ENCODE results near the gene TRAK2. TPM values are rescaled to one million over a fixed set of nuclear protein-coding genes. Genes with fewer than 3 reads are reported as not detected.

TRAK2 gene
- total RNA-seq, 1 experiment from 2014 or later = 15.2 TPM

DNA sequence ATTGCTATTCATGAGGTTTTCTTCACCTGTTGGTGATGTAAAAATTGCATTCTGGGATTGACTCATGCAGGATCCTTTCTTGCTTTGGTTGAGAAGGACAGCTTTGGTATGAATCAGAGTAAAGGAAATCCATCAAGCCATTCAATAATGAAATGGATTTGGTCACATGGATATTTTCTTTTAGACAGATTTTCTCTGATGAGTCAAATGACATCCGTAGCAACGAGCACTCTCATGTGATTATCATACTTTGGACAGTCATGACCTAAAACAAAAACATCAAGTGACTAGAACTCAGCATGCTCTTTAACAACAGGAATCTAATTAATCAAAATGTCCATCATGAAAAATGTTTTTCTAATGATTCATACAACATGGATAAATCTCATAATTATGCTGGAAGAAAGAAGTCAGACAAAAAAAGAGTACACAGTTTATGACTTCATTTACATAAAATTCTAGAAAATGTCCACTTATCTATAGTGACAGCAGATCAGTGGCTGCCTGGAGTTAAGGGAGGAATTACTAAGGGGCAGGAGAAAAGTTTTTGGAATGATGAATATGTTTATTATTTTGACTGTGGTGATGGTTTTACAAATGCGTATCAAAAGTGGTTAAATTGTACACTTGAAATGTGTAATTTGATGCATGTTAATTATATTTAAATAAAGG, 30.7 kb downstream of the TRAK2 start:
- Histone ChIP-seq H2AFZ (ENCODE audit: low read depth, low read length, poor library complexity, severe bottlenecking) (no peak overlapping the region), H4K20me1 (ENCODE audit: insufficient read depth) (no peaks in the 10 kb centered on the region), H3K4me3 (replicated peaks in 1 of 2; ENCODE audit: low read depth in 1 of 2, low read length in 2 of 2) (no peak overlapping the region), H3K4me2 (ENCODE audit: low read length) (no peak overlapping the region), H3K27me3 (ENCODE audit: insufficient read depth, low read length) (no peaks in the 10 kb centered on the region), H3K36me3 (ENCODE audit: control insufficient read depth in 1 of 2, insufficient read depth in 2 of 2, low read length in 2 of 2) (no peaks in the 10 kb centered on the region), H3K27ac (ENCODE audit: low read depth, low read length) (no peak overlapping the region), H3K9me2 (ENCODE audit: insufficient read depth) (no peaks in the 10 kb centered on the region), H3K9ac (ENCODE audit: low read length) (no peak overlapping the region), H3K79me2 (ENCODE audit: insufficient read depth, low read length) (no peaks in the 10 kb centered on the region), H3K9me3 (ENCODE audit: control insufficient read depth in 1 of 2, insufficient read depth in 1 of 2, low read depth in 1 of 2, low read length in 2 of 2) (no peaks in the 10 kb centered on the region), H3K4me1 (ENCODE audit: control insufficient read depth in 1 of 2, insufficient read depth in 2 of 2, low read length in 2 of 2) (peaks cover 4 to 6% of the 10 kb centered on the region in 2 experiments; a peak in 2 of 4 replicates)
- RAD21 ChIA-PET (ENCODE audit: low non-redundant PET in 1 of 2, low total read pairs in 2 of 2, uncharacterized antibody in 2 of 2, unreplicated experiment in 2 of 2) = no interaction called here
- DNase-seq (ENCODE audit: low read depth, low spot score) (no peak), ATAC-seq (no peak)
- TF ChIP-seq, protein P1, sequence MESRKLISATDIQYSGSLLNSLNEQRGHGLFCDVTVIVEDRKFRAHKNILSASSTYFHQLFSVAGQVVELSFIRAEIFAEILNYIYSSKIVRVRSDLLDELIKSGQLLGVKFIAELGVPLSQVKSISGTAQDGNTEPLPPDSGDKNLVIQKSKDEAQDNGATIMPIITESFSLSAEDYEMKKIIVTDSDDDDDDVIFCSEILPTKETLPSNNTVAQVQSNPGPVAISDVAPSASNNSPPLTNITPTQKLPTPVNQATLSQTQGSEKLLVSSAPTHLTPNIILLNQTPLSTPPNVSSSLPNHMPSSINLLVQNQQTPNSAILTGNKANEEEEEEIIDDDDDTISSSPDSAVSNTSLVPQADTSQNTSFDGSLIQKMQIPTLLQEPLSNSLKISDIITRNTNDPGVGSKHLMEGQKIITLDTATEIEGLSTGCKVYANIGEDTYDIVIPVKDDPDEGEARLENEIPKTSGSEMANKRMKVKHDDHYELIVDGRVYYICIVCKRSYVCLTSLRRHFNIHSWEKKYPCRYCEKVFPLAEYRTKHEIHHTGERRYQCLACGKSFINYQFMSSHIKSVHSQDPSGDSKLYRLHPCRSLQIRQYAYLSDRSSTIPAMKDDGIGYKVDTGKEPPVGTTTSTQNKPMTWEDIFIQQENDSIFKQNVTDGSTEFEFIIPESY (IDR thresholded peaks at IDR 0.05; ENCODE audit: extremely low read depth, insufficient replicate concordance, low read length) = no peak
- TF ChIP-seq, protein P2, sequence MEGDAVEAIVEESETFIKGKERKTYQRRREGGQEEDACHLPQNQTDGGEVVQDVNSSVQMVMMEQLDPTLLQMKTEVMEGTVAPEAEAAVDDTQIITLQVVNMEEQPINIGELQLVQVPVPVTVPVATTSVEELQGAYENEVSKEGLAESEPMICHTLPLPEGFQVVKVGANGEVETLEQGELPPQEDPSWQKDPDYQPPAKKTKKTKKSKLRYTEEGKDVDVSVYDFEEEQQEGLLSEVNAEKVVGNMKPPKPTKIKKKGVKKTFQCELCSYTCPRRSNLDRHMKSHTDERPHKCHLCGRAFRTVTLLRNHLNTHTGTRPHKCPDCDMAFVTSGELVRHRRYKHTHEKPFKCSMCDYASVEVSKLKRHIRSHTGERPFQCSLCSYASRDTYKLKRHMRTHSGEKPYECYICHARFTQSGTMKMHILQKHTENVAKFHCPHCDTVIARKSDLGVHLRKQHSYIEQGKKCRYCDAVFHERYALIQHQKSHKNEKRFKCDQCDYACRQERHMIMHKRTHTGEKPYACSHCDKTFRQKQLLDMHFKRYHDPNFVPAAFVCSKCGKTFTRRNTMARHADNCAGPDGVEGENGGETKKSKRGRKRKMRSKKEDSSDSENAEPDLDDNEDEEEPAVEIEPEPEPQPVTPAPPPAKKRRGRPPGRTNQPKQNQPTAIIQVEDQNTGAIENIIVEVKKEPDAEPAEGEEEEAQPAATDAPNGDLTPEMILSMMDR (IDR thresholded peaks at IDR 0.05 in 2 of 3, conservative IDR thresholded peaks at IDR 0.05 in 1 of 3; ENCODE audit: borderline replicate concordance in 1 of 3, insufficient read depth in 1 of 3, low read depth in 2 of 3, low read length in 2 of 3) = no peak
- TF ChIP-seq SIN3A (IDR thresholded peaks at IDR 0.05; ENCODE audit: low read depth) (no peak), TCF7L2 (IDR thresholded peaks at IDR 0.05; ENCODE audit: borderline replicate concordance, extremely low read depth, insufficient read depth, insufficient read length) (no peak), SRF (IDR thresholded peaks at IDR 0.05; ENCODE audit: low read depth) (no peak), ZNF274 (IDR thresholded peaks at IDR 0.05; ENCODE audit: low read depth, low read length) (no peak), POLR2A (IDR thresholded peaks at IDR 0.05; ENCODE audit: borderline replicate concordance, extremely low read depth, insufficient read depth, insufficient read length) (no peak), POLR2AphosphoS5 (IDR thresholded peaks at IDR 0.05; ENCODE audit: low read depth, low read length) (no peak), EZH2phosphoT487 (IDR thresholded peaks at IDR 0.05; ENCODE audit: borderline replicate concordance) (no peak), CBX3 (IDR thresholded peaks at IDR 0.05; ENCODE audit: low read depth) (no peak), FOSL1 (IDR thresholded peaks at IDR 0.05; ENCODE audit: low read depth) (no peak), CEBPB (IDR thresholded peaks at IDR 0.05; ENCODE audit: low read depth) (no peak), RAD21 (IDR thresholded peaks at IDR 0.05; ENCODE audit: low read depth) (no peak), SP1 (IDR thresholded peaks at IDR 0.05; ENCODE audit: low read depth) (no peak), ZFX (IDR thresholded peaks at IDR 0.05) (no peak)
- TF ChIP-seq, protein P3, sequence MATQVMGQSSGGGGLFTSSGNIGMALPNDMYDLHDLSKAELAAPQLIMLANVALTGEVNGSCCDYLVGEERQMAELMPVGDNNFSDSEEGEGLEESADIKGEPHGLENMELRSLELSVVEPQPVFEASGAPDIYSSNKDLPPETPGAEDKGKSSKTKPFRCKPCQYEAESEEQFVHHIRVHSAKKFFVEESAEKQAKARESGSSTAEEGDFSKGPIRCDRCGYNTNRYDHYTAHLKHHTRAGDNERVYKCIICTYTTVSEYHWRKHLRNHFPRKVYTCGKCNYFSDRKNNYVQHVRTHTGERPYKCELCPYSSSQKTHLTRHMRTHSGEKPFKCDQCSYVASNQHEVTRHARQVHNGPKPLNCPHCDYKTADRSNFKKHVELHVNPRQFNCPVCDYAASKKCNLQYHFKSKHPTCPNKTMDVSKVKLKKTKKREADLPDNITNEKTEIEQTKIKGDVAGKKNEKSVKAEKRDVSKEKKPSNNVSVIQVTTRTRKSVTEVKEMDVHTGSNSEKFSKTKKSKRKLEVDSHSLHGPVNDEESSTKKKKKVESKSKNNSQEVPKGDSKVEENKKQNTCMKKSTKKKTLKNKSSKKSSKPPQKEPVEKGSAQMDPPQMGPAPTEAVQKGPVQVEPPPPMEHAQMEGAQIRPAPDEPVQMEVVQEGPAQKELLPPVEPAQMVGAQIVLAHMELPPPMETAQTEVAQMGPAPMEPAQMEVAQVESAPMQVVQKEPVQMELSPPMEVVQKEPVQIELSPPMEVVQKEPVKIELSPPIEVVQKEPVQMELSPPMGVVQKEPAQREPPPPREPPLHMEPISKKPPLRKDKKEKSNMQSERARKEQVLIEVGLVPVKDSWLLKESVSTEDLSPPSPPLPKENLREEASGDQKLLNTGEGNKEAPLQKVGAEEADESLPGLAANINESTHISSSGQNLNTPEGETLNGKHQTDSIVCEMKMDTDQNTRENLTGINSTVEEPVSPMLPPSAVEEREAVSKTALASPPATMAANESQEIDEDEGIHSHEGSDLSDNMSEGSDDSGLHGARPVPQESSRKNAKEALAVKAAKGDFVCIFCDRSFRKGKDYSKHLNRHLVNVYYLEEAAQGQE (IDR thresholded peaks at IDR 0.05; ENCODE audit: low read depth) = no peak
- TF ChIP-seq, protein P4, sequence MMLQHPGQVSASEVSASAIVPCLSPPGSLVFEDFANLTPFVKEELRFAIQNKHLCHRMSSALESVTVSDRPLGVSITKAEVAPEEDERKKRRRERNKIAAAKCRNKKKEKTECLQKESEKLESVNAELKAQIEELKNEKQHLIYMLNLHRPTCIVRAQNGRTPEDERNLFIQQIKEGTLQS (IDR thresholded peaks at IDR 0.05) = no peak
- TF ChIP-seq, protein P5, sequence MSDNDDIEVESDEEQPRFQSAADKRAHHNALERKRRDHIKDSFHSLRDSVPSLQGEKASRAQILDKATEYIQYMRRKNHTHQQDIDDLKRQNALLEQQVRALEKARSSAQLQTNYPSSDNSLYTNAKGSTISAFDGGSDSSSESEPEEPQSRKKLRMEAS (IDR thresholded peaks at IDR 0.05) = no peak
- BruUV-seq (replicated peaks) = no TSS peak
- POLR2A ChIA-PET = no interaction called here
- intact Hi-C loops (cut with micrococcal nuclease) = no loop called here
- CTCF ChIA-PET = no interaction called here
